HG02973 (cell line): ENCODE measurements around the gene POLR3B.

Source experiments
- ATAC-seq: cut with Tn5 transposase; IDR thresholded peaks from one replicate; pipeline ENCODE4 v1.9.1; 2021; ENCODE audit warnings: moderate library complexity; ENCODE audit not compliant: unreplicated experiment

POLR3B gene

DNA sequence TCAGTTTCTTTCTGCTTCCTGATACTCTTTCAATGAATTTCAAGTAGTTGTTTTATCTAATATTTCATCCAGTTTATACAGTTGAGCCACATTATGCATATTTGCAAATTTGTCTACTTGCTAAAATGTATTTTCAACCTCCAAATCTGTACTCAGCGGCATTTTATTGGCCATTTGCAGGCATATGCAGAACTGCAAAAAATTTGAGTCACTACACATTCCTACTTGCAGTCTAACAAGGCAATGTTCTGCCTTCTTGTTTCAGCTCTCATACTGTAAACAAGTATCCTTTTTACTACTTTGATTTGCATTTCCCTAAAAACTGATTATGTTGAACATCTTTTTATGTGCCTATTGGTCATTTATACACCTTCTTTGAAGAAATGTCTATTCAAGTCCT, 55.0 kb downstream of the POLR3B start:
- ATAC-seq = no peak

DNA sequence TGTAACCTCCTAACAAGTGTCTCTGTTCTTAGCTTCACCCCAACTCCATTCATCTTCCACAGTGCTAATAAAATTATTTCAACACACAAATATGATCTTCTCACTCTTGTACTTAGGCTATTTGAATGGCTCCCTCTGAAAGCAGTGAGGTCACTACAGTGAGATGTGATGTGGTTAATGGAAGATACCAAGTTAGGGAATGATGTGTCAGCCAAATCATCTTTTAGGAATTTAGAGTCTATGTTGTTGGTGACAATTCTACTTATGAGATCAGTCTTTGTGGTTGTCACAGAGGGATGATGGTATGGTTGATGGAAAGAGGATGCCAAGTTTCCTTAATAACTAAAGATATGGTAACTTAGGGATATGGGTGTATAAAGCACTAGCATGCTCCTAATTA, 57.6 kb downstream of the POLR3B start:
- ATAC-seq = no peak

GRCh38 chr12:106416273-106416672, 58.7 kb downstream of the POLR3B start:
- no peak for ATAC-seq

DNA sequence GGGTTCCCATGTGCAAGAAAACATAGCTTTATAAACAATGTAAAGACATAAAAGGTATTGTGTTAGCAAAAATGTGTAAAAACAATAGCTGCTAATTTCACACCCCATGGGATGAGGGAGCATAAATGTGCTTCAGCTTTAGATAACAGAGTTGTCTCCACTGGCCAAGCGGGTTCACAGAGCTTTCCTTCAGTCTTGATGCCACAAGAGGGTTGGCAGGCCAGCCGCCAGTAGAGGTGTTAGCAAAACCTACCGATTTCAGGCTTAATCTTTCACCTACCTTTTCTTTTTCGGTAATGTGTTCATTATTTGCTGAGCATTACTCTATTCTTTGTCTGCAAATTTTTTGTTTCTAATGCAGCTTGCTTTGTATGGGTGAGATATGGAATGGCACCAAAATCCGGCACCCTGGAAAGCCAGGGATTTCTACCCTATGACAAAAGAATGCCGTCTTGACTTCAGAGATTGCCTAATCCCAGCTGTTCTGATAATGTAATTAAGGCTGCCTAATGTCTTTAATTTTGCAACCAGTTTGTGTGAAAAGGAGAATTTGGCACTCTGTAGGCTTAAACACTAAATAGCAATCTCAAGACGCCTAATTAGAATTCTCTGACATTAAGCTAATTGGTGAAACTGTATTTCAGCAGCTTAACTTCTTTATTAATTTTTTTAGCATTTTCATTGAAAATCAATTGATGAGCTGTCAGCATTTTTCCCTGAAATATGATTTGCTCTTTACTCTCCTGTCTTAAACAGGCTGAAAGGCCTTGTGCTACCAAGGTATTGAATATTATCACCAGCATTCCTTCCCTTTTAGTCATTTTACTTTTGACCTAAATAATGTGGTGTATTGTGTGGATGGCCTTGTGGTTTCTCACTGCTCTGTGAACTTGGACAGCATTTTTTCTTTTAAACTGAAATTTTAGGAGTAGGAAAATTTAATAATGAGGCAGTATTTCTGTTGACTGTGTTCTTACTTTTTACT, 60.7 kb downstream of the POLR3B start:
- ATAC-seq = no peak

GRCh38 chr12:106418970-106419369, 61.4 kb downstream of the POLR3B start:
- no peak for ATAC-seq

DNA sequence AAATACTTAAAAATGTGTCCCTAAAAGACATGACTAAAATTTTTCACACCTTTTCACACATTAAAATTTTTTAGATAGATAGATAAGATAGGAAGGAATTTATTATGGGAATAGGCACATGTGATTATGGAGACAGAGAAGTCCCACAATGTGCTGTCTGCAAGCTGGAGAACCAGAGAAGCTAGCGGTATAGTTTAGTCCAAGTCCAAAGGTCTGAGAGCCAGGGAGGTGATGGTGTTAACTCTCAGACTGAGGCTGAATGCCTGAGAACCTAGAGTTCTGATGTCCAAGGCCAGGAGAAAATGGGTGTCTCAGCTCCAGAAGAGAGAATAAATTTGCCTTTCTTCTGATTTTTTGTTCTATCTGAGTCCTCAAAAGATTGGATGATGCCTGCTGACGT, 65.7 kb downstream of the POLR3B start:
- no peak for ATAC-seq

- ATAC-seq = no peak
These were observed 67.6 kb downstream of the POLR3B start for GRCh38 chr12:106425061-106425702.

GRCh38 chr12:106427917-106428316, 70.4 kb downstream of the POLR3B start:
- ATAC-seq = no peak

- ATAC-seq = no peak
These were observed 70.8 kb downstream of the POLR3B start for GRCh38 chr12:106428384-106428783.

GRCh38 chr12:106429043-106429552, 71.5 kb downstream of the POLR3B start:
- ATAC-seq = no peak

GRCh38 chr12:106429636-106430035, 72.1 kb downstream of the POLR3B start:
- ATAC-seq = no peak

DNA sequence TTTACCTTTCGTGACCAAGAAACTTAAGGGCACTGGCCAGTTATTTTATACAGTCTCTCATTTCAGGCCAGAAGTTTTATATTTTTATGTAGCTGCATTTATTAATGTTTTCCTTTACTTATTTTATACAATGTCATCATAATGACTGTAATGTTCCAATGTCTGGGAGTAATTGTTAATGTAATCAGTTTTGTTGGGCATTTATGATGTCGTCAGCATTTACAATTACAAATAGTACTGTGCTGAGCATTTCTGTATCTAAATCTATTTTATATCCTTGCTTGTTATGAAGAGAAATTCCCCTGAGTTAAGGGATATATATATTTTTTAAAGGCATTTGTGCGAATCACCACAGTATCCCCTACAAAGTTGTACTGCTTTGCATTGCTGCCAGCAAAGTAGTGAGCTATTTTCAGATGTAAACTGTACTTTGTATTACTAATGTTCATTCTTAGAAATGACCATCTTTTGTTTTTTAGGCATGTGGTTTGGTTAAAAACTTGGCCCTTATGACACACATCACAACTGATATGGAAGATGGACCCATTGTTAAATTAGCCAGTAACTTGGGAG, 74.4 kb downstream of the POLR3B start:
- no peak for ATAC-seq

DNA sequence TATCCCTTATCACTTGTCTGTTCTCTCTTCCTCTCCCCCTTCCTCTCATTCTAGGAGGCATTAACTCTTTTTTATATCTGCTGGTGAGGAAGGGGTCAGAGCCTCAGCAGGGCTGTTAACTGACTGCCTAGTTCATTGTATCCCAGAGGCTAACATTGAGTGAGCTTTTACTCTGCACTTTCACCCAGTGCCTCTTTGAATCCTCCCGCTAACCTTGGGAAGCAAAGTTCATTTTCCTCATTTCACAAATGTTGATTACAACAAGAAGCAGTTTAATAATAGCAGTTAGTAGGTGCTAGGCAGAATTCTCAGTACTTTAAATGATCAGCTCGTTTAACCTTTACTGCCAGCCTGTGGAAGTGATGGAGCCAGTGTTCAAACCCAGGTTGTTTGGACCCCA, 75.5 kb downstream of the POLR3B start:
- no peak for ATAC-seq

- no peak for ATAC-seq
These were observed 77.0 kb downstream of the POLR3B start for GRCh38 chr12:106434526-106434925.

- ATAC-seq = no peak
These were observed 78.6 kb downstream of the POLR3B start for GRCh38 chr12:106436164-106436563.

- no peak for ATAC-seq
These were observed 85.0 kb downstream of the POLR3B start for GRCh38 chr12:106442575-106442974.

- no peak for ATAC-seq
These were observed 87.5 kb downstream of the POLR3B start for GRCh38 chr12:106445053-106445452.

GRCh38 chr12:106445959-106446358, 88.4 kb downstream of the POLR3B start:
- no peak for ATAC-seq

GRCh38 chr12:106446419-106447092, 89.0 kb downstream of the POLR3B start:
- ATAC-seq = no peak

DNA sequence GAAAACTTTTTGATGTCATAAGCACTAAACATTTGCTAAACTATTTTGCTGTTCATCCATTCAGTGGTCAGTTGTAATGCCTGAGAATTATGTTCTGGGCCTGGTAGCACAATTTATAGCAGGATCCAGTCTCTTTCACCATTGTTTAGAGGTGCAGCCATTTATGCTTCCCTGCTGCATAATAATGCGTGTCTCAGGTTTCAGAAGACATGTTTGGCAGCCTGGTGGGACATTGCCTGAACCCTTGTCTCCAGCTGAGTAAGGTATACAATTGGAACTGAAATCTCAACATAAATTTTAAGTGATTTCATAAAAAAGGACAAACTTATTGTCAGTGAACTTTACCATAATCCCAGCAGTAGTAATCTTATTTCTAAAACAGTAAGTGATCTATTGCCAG, 94.8 kb downstream of the POLR3B start:
- ATAC-seq = no peak

DNA sequence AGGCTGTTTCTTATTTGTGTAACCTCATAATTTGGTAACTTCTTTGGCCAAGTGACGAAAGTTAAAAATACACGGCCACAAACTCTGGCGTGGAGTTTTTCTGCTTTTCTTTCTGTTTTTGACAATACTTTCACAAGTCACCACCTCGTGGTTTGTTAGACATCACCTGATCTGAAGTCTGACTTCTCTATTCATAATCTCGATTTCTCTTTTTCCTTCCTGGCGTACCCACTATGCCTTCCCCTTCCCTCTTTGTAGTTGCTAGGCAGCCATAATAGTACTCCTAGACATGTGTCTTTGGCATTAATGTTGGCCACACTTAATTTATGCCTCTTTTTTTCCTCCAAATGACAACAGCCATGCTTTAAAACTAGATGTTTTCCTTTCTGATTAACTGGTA, 97.6 kb downstream of the POLR3B start:
- no peak for ATAC-seq
